Fibroblast of lung (primary cell): Measurements from ENCODE around the gene ABI3.

Source experiments
- CTCF ChIP-seq, 2 donors: IDR thresholded peaks in 1 of 2; conservative IDR thresholded peaks in 1 of 2; 1 replicate in 1 of 2; 2 replicates in 1 of 2; pipeline ENCODE4 v1.5.1; 2011 to 2012; ENCODE audit warnings: low read length in 2 of 2, control low read depth in 1 of 2, inconsistent platforms in 1 of 2, low read depth in 1 of 2, mild to moderate bottlenecking in 1 of 2
- EZH2 ChIP-seq: IDR thresholded peaks from 2 replicates; pipeline ENCODE4 v1.5.1; 2012; ENCODE audit warnings: low read length, control low read depth, mild to moderate bottlenecking; ENCODE audit errors: missing control alignments

- TF ChIP-seq CTCF (conservative IDR thresholded peaks at IDR 0.05 in 1 of 2, IDR thresholded peaks at IDR 0.05 in 1 of 2; ENCODE audit: low read depth in 1 of 2, low read length in 2 of 2) (no peak), EZH2 (no peak)
These were observed 14.5 kb downstream of the ABI3 start for GRCh38 chr17:49224997-49225337.
